HG03571 (cell line): Measurements from ENCODE around the gene INSRR.

Experiments used
- ATAC-seq: cut with Tn5 transposase; IDR thresholded peaks from one replicate; pipeline ENCODE4 v1.9.1; 2021; ENCODE audit not compliant: unreplicated experiment

The INSRR gene

GRCh38 chr1:156876281-156876680 lies 17.4 kb upstream of the INSRR start:
- no peak for ATAC-seq

GRCh38 chr1:156875341-156875615 lies 16.4 kb upstream of the INSRR start:
- ATAC-seq, result no peak

GRCh38 chr1:156874572-156875340 lies 15.8 kb upstream of the INSRR start:
- ATAC-seq, result no peak

GRCh38 chr1:156874142-156874541 lies 15.2 kb upstream of the INSRR start:
- no peak for ATAC-seq

- ATAC-seq, result no peak
These were observed 14.7 kb upstream of the INSRR start for GRCh38 chr1:156873659-156874058.

- ATAC-seq, result no peak
These were observed 10.5 kb upstream of the INSRR start for GRCh38 chr1:156869455-156869854.

GRCh38 chr1:156868341-156868740 lies 9.4 kb upstream of the INSRR start:
- no peak for ATAC-seq

- no peak for ATAC-seq
These were observed 7.5 kb upstream of the INSRR start for GRCh38 chr1:156866249-156866909.

GRCh38 chr1:156865865-156866248 lies 6.9 kb upstream of the INSRR start:
- ATAC-seq, result no peak

GRCh38 chr1:156865258-156865657 lies 6.3 kb upstream of the INSRR start:
- no peak for ATAC-seq

- no peak for ATAC-seq
These were observed 5.9 kb upstream of the INSRR start for GRCh38 chr1:156864796-156865195.

GRCh38 chr1:156863631-156864030 lies 4.7 kb upstream of the INSRR start:
- ATAC-seq, result no peak

GRCh38 chr1:156862997-156863599 lies 4.2 kb upstream of the INSRR start:
- no peak for ATAC-seq

- ATAC-seq, result no peak
These were observed 3.7 kb upstream of the INSRR start for GRCh38 chr1:156862584-156862983.

GRCh38 chr1:156860628-156861423 lies 1.9 kb upstream of the INSRR start, which contains the start of gene NTRK1:
TSS of gene NTRK1 (plus strand) at chr1:156860865. CDS start at chr1:156860935, 70 bp downstream.
- ATAC-seq, result no peak

- no peak for ATAC-seq
These were observed 1.3 kb upstream of the INSRR start for GRCh38 chr1:156860113-156860627.

GRCh38 chr1:156859523-156860112 lies 701 bp upstream of the INSRR start:
- no peak for ATAC-seq

- ATAC-seq, result no peak
These were observed 361 bp downstream of the INSRR start for GRCh38 chr1:156858555-156858956.

GRCh38 chr1:156857532-156857931 lies 1.4 kb downstream of the INSRR start:
- no peak for ATAC-seq

- no peak for ATAC-seq
These were observed 2.6 kb downstream of the INSRR start for GRCh38 chr1:156856282-156856785.

- no peak for ATAC-seq
These were observed 4.3 kb downstream of the INSRR start for GRCh38 chr1:156854634-156855033.
